ENCODE data around the gene PLCB4. TPM values are rescaled to one million over a fixed set of nuclear protein-coding genes. Genes with fewer than 3 reads are reported as not detected.

Gene PLCB4
- polyA plus RNA-seq, 3 donors: not detected

GRCh38 chr20:9495701-9496100, 426.8 kb downstream of the PLCB4 start:
- no peak overlapping the region for H2AFZ ChIP-seq (ENCODE audit: insufficient read depth, low read depth, low read length, poor library complexity, severe bottlenecking)
- intact Hi-C loops (cut with micrococcal nuclease): no loop called here
- no peak overlapping the region for H3K27ac ChIP-seq (ENCODE audit: low read depth in 1 of 2, low read length in 2 of 2)
- Mint-ChIP-seq H3K4me3 (no peak overlapping the region), H3K36me3 (peaks cover 0 to 3% of the 10 kb centered on the region in 2 donors), H3K4me1 (peaks cover 22% of the 10 kb centered on the region), H3K27me3 (ENCODE audit: low read depth in 3 of 3) (peaks cover 3 to 4% (median 4%) of the 10 kb centered on the region in 3 donors), H3K9me3 (peaks cover 2 to 9% (median 5%) of the 10 kb centered on the region in 7 donors), H3K27ac (peak overlapping the region in 4 of 7 donors; percentile 64 to 73 (median 70))
- no peak overlapping the region for H3K4me3 ChIP-seq (replicated peaks in 1 of 3; ENCODE audit: low read depth in 2 of 3, low read length in 3 of 3)
- H3K9me3 ChIP-seq (replicated peaks in 1 of 2; ENCODE audit: control insufficient read depth in 1 of 2, insufficient read depth in 1 of 2, low read length in 2 of 2): no peaks in the 10 kb centered on the region
- H3K36me3 ChIP-seq (replicated peaks in 1 of 2; ENCODE audit: control insufficient read depth in 1 of 2, insufficient read depth in 2 of 2, low read length in 2 of 2): no peaks in the 10 kb centered on the region
- H3K4me2 ChIP-seq (replicated peaks; ENCODE audit: extremely low read depth, low read length, poor library complexity, severe bottlenecking): no peak overlapping the region
- H4K20me1 ChIP-seq (ENCODE audit: insufficient read depth, low read length): no peaks in the 10 kb centered on the region
- no peaks in the 10 kb centered on the region for H3K27me3 ChIP-seq (ENCODE audit: control insufficient read depth in 2 of 2, insufficient read depth in 2 of 2, low read length in 2 of 2)
- no peak for DNase-seq
- no peaks in the 10 kb centered on the region for H3K79me2 ChIP-seq (ENCODE audit: insufficient read depth, low read length)
- peaks cover 51 to 63% of the 10 kb centered on the region in 2 donors for H3K4me1 ChIP-seq (ENCODE audit: control insufficient read depth in 1 of 2, insufficient read depth in 2 of 2, low read length in 2 of 2)
- no peak overlapping the region for H3K9ac ChIP-seq (ENCODE audit: insufficient read depth, low read length, poor library complexity, severe bottlenecking)
- TF ChIP-seq, protein P1, sequence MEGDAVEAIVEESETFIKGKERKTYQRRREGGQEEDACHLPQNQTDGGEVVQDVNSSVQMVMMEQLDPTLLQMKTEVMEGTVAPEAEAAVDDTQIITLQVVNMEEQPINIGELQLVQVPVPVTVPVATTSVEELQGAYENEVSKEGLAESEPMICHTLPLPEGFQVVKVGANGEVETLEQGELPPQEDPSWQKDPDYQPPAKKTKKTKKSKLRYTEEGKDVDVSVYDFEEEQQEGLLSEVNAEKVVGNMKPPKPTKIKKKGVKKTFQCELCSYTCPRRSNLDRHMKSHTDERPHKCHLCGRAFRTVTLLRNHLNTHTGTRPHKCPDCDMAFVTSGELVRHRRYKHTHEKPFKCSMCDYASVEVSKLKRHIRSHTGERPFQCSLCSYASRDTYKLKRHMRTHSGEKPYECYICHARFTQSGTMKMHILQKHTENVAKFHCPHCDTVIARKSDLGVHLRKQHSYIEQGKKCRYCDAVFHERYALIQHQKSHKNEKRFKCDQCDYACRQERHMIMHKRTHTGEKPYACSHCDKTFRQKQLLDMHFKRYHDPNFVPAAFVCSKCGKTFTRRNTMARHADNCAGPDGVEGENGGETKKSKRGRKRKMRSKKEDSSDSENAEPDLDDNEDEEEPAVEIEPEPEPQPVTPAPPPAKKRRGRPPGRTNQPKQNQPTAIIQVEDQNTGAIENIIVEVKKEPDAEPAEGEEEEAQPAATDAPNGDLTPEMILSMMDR (IDR thresholded peaks at IDR 0.05): no peak
- no CpG with 5 or more reads among the region's 2 CpGs for WGBS (ENCODE audit: insufficient coverage)

DNA sequence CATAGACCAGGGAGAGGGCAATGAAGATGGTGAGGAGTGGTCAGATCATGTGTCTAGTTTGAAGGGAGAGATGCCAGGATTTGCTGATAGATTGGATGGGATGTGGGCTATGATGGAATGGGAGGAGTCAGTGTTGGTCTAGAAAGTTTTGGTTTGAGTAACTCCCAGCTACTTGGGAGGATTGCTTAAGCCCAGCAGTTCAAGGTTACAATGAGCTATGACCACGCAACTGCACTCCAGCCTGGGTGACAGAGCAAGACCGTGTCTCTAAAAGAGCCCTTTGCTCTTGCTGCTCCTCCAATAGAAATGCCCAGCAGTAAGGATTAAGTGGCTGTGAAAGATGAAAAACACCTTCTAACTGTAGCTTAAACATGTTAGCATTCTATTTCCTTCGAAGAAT, 427.3 kb downstream of the PLCB4 start:
- Histone ChIP-seq H3K4me3 (replicated peaks in 1 of 3; ENCODE audit: low read depth in 2 of 3, low read length in 3 of 3) (no peak overlapping the region), H3K27me3 (ENCODE audit: control insufficient read depth in 2 of 2, insufficient read depth in 2 of 2, low read length in 2 of 2) (no peaks in the 10 kb centered on the region), H3K9ac (ENCODE audit: insufficient read depth, low read length, poor library complexity, severe bottlenecking) (no peak overlapping the region), H3K4me1 (ENCODE audit: control insufficient read depth in 1 of 2, insufficient read depth in 2 of 2, low read length in 2 of 2) (peaks cover 50 to 59% of the 10 kb centered on the region in 2 donors), H3K36me3 (replicated peaks in 1 of 2; ENCODE audit: control insufficient read depth in 1 of 2, insufficient read depth in 2 of 2, low read length in 2 of 2) (no peaks in the 10 kb centered on the region), H3K27ac (ENCODE audit: low read depth in 1 of 2, low read length in 2 of 2) (no peak overlapping the region), H3K9me3 (replicated peaks in 1 of 2; ENCODE audit: control insufficient read depth in 1 of 2, insufficient read depth in 1 of 2, low read length in 2 of 2) (no peaks in the 10 kb centered on the region), H3K79me2 (ENCODE audit: insufficient read depth, low read length) (no peaks in the 10 kb centered on the region), H2AFZ (ENCODE audit: insufficient read depth, low read depth, low read length, poor library complexity, severe bottlenecking) (no peak overlapping the region), H4K20me1 (ENCODE audit: insufficient read depth, low read length) (no peaks in the 10 kb centered on the region), H3K4me2 (replicated peaks; ENCODE audit: extremely low read depth, low read length, poor library complexity, severe bottlenecking) (no peak overlapping the region)
- Mint-ChIP-seq H3K27ac (peak overlapping the region in 4 of 7 donors; percentile 64 to 73 (median 70)), H3K4me3 (no peak overlapping the region), H3K9me3 (peaks cover 2 to 9% (median 5%) of the 10 kb centered on the region in 7 donors), H3K27me3 (ENCODE audit: low read depth in 3 of 3) (peaks cover 3 to 4% (median 4%) of the 10 kb centered on the region in 3 donors), H3K4me1 (peaks cover 19% of the 10 kb centered on the region), H3K36me3 (peaks cover 0 to 3% of the 10 kb centered on the region in 2 donors)
- intact Hi-C loops (cut with micrococcal nuclease): no loop called here
- TF ChIP-seq, protein P1 (IDR thresholded peaks at IDR 0.05): no peak
- 0% methylated on average over 1 of the region's 3 CpGs for WGBS (ENCODE audit: insufficient coverage)
- DNase-seq: peak; percentile 52 to 60 (median 53)

All from CD14-positive monocyte (primary cell).